HG02571 (cell line): ENCODE results near the gene APCDD1L.
"Not testable (repeated sequence)": the region's sequence is repeated elsewhere in the genome, so short reads cannot be mapped to it uniquely, and the experiment has no call there.

Experiments used
- ATAC-seq: cut with Tn5 transposase; IDR thresholded peaks from one replicate; pipeline ENCODE4 v1.9.1; 2021; ENCODE audit warnings: mild to moderate bottlenecking, moderate library complexity; ENCODE audit not compliant: unreplicated experiment

The APCDD1L gene

GRCh38 chr20:58446264-58446959 lies 68.8 kb downstream of the APCDD1L start:
- no peak for ATAC-seq

GRCh38 chr20:58444746-58445255 lies 70.4 kb downstream of the APCDD1L start:
- ATAC-seq = no peak

- no peak for ATAC-seq
Measured at GRCh38 chr20:58441723-58442122, 73.5 kb downstream of the APCDD1L start.

GRCh38 chr20:58440021-58440767 lies 75.0 kb downstream of the APCDD1L start:
- ATAC-seq = no peak

GRCh38 chr20:58438970-58439808 lies 76.0 kb downstream of the APCDD1L start:
- ATAC-seq = no peak

- ATAC-seq = no peak
Measured at GRCh38 chr20:58436868-58437645, 78.1 kb downstream of the APCDD1L start.

- ATAC-seq = no peak
Measured at GRCh38 chr20:58435237-58435636, 80.0 kb downstream of the APCDD1L start.

- no peak for ATAC-seq
Measured at GRCh38 chr20:58434326-58434725, 80.9 kb downstream of the APCDD1L start.

GRCh38 chr20:58433759-58434158 lies 81.4 kb downstream of the APCDD1L start:
- ATAC-seq = no peak

- no peak for ATAC-seq
Measured at GRCh38 chr20:58433029-58433647, 82.1 kb downstream of the APCDD1L start.

- ATAC-seq = no peak
Measured at GRCh38 chr20:58432186-58432954, 82.8 kb downstream of the APCDD1L start.

- ATAC-seq = no peak
Measured at GRCh38 chr20:58431134-58431533, 84.1 kb downstream of the APCDD1L start.

- no peak for ATAC-seq
Measured at GRCh38 chr20:58429303-58429702, 85.9 kb downstream of the APCDD1L start.

- ATAC-seq = no peak
Measured at GRCh38 chr20:58428364-58428763, 86.8 kb downstream of the APCDD1L start.

- not testable (repeated sequence) for ATAC-seq
Measured at GRCh38 chr20:58427571-58427970, 87.6 kb downstream of the APCDD1L start.

- no peak for ATAC-seq
Measured at GRCh38 chr20:58424218-58424969, 90.8 kb downstream of the APCDD1L start.

GRCh38 chr20:58421497-58421850 lies 93.7 kb downstream of the APCDD1L start:
- no peak for ATAC-seq

GRCh38 chr20:58420798-58421496 lies 94.3 kb downstream of the APCDD1L start:
- no peak for ATAC-seq
